Esophagus muscularis mucosa (tissue), 4 donors: ENCODE measurements around the gene BMP3. TPM values are rescaled to one million over a fixed set of nuclear protein-coding genes. Genes with fewer than 3 reads are reported as not detected.

Experiments
- DNase-seq: peaks from one replicate; pipeline ENCODE4 v3.0.0-alpha.2; 2017; ENCODE audit errors: extremely low spot score
- H3K27ac ChIP-seq, 4 donors: fragments of 200-600 bp; sonication (generic); replicated peaks in 1 of 4; 1 replicate in 3 of 4; 2 replicates in 1 of 4; pipeline ENCODE4 v1.5.1; 2016 to 2019; ENCODE audit warnings: mild to moderate bottlenecking in 1 of 4
- H3K27me3 ChIP-seq, 4 donors: fragments of 200-600 bp; sonication (generic); one replicate each; pipeline versions ENCODE4 v1.5.1 to v1.6.0; 2016 to 2019
- H3K36me3 ChIP-seq, 4 donors: fragments of 200-600 bp; sonication (generic); one replicate each; pipeline ENCODE4 v1.5.1; 2016 to 2019
- H3K4me1 ChIP-seq, 4 donors: fragments of 200-600 bp; sonication (generic); one replicate each; pipeline ENCODE4 v1.5.1; 2016 to 2019
- H3K4me3 ChIP-seq, 4 donors: fragments of 200-600 bp; sonication (generic); 1 replicate in 2 of 4; 2 replicates in 2 of 4; pipeline ENCODE4 v1.5.1; 2016 to 2019; ENCODE audit warnings: mild to moderate bottlenecking in 4 of 4, moderate library complexity in 1 of 4
- H3K9me3 ChIP-seq, 4 donors: fragments of 200-600 bp; sonication (generic); 1 replicate in 3 of 4; 2 replicates in 1 of 4; pipeline ENCODE4 v1.5.1; 2016 to 2019
- CTCF ChIP-seq, 3 experiments: fragments of 200-600 bp in 2 of 3; fragments of 450-650 bp in 1 of 3; sonication (generic) in 2 of 3; IDR thresholded peaks; one replicate each; pipeline ENCODE4 v1.5.1; 2017 to 2019; ENCODE audit warnings: antibody characterized with exemption in 3 of 3, mild to moderate bottlenecking in 2 of 3, moderate library complexity in 1 of 3
- EP300 ChIP-seq: sonication (generic); formaldehyde crosslinking; IDR thresholded peaks from one replicate; pipeline ENCODE4 v1.6.1; 2017; ENCODE audit warnings: antibody characterized with exemption
- POLR2A ChIP-seq: fragments of 450-650 bp; IDR thresholded peaks from one replicate; pipeline ENCODE4 v1.6.1; 2017; ENCODE audit warnings: antibody characterized with exemption, moderate library complexity, mild to moderate bottlenecking, low read depth
- POLR2AphosphoS5 ChIP-seq, 2 donors: sonication (generic); formaldehyde crosslinking; IDR thresholded peaks; one replicate each; pipeline ENCODE4 v1.6.1; 2017; ENCODE audit warnings: antibody characterized with exemption in 2 of 2
- WGBS: methylation state at CpG from one replicate; pipeline ENCODE4 v1.1.5; 2018; 5-methylcytosine and 5-hydroxymethylcytosine counted together
- intact Hi-C: fragments of 100-400 bp; cut with DNase I; formaldehyde crosslinking; loops from one replicate; pipeline ENCODE4 v1.15.1; 2023
- total RNA-seq, 4 donors: library from RNA; depleted of rRNA; stranded (reverse); fragments of >200 nt; gene quantifications; one replicate each; pipeline versions ENCODE4 v1.1.0 to v1.2.1, GENCODE V29; 2016

Gene BMP3
- total RNA-seq, 4 donors from 2014 or later, result 15.7 to 23.8 (median 18.0) TPM

- Histone ChIP-seq H3K4me3 (no peak overlapping the region), H3K27me3 (no peaks in the 10 kb centered on the region), H3K27ac (no peak overlapping the region), H3K36me3 (no peaks in the 10 kb centered on the region), H3K9me3 (no peaks in the 10 kb centered on the region), H3K4me1 (no peaks in the 10 kb centered on the region)
- TF ChIP-seq POLR2AphosphoS5 (IDR thresholded peaks at IDR 0.05), result no peak
- TF ChIP-seq CTCF (IDR thresholded peaks at IDR 0.05), result no peak
- no peak for TF ChIP-seq POLR2A
- TF ChIP-seq EP300, result no peak
- DNase-seq, result no peak
- intact Hi-C loops, result no loop called here
Measured at GRCh38 chr4:81102107-81102506, 71.6 kb downstream of the BMP3 start.

- Histone ChIP-seq H3K4me1 (no peaks in the 10 kb centered on the region), H3K27ac (no peak overlapping the region), H3K9me3 (no peaks in the 10 kb centered on the region), H3K27me3 (no peaks in the 10 kb centered on the region), H3K36me3 (no peaks in the 10 kb centered on the region), H3K4me3 (no peak overlapping the region)
- TF ChIP-seq CTCF (IDR thresholded peaks at IDR 0.05) (no peak), POLR2AphosphoS5 (IDR thresholded peaks at IDR 0.05) (no peak), POLR2A (no peak), EP300 (no peak)
- DNase-seq, result no peak
- 80% methylated on average over 4 of the region's 4 CpGs for WGBS
- intact Hi-C loops, result no loop called here
Measured at GRCh38 chr4:81106150-81106549, 75.6 kb downstream of the BMP3 start.

Other genes starting within 250 kb of the BMP3 start
- gene PRKG2, start 184.5 kb downstream of the BMP3 start, total RNA-seq, result 10 to 100 TPM in 1 of 4 donors, 1 to 10 TPM in 3; 7.3 to 11.2 (median 8.8) TPM